ENCODE data around the gene KIAA1755.
"Not testable (repeated sequence)": the region's sequence is repeated elsewhere in the genome, so short reads cannot be mapped to it uniquely, and the experiment has no call there.

Gene KIAA1755

GRCh38 chr20:38260025-38260377 lies 534 bp downstream of the KIAA1755 start:
- no peak for DNase-seq

GRCh38 chr20:38258545-38259215 lies 1.9 kb downstream of the KIAA1755 start:
- no peak for DNase-seq

- DNase-seq, result no peak
These were observed 3.6 kb downstream of the KIAA1755 start for GRCh38 chr20:38256966-38257365.

GRCh38 chr20:38256021-38256420 lies 4.5 kb downstream of the KIAA1755 start:
- no peak for DNase-seq

GRCh38 chr20:38255393-38255792 lies 5.1 kb downstream of the KIAA1755 start:
- DNase-seq, result no peak

- not testable (repeated sequence) for DNase-seq
These were observed 5.9 kb downstream of the KIAA1755 start for GRCh38 chr20:38254621-38255020.

GRCh38 chr20:38253571-38253970 lies 7.0 kb downstream of the KIAA1755 start:
- DNase-seq, result no peak

- DNase-seq, result no peak
These were observed 7.9 kb downstream of the KIAA1755 start for GRCh38 chr20:38252292-38253288.

- DNase-seq, result not testable (repeated sequence)
These were observed 9.1 kb downstream of the KIAA1755 start for GRCh38 chr20:38251441-38251840.

- DNase-seq, result no peak
These were observed 9.9 kb downstream of the KIAA1755 start for GRCh38 chr20:38250609-38251008.

- DNase-seq, result no peak
These were observed 10.8 kb downstream of the KIAA1755 start for GRCh38 chr20:38249536-38250310.

- DNase-seq, result no peak
These were observed 12.4 kb downstream of the KIAA1755 start for GRCh38 chr20:38248133-38248532.

GRCh38 chr20:38247725-38248124 lies 12.8 kb downstream of the KIAA1755 start:
- DNase-seq, result not testable (repeated sequence)

- DNase-seq, result no peak
These were observed 13.4 kb downstream of the KIAA1755 start for GRCh38 chr20:38247166-38247509.

GRCh38 chr20:38246357-38247165 lies 14.0 kb downstream of the KIAA1755 start:
- no peak for DNase-seq

GRCh38 chr20:38245753-38246152 lies 14.8 kb downstream of the KIAA1755 start:
- no peak for DNase-seq

- DNase-seq, result no peak
These were observed 16.9 kb downstream of the KIAA1755 start for GRCh38 chr20:38243709-38244020.

- no peak for DNase-seq
These were observed 17.5 kb downstream of the KIAA1755 start for GRCh38 chr20:38242848-38243708.

- no peak for DNase-seq
These were observed 19.3 kb downstream of the KIAA1755 start for GRCh38 chr20:38241201-38241600.

- no peak for DNase-seq
These were observed 21.1 kb downstream of the KIAA1755 start for GRCh38 chr20:38239441-38239840.

GRCh38 chr20:38238829-38239228 lies 21.7 kb downstream of the KIAA1755 start:
- no peak for DNase-seq

GRCh38 chr20:38237381-38237780 lies 23.2 kb downstream of the KIAA1755 start:
- no peak for DNase-seq
